H1 (cell line): ENCODE data around the gene IQGAP1. TPM values are rescaled to one million over a fixed set of nuclear protein-coding genes. Genes with fewer than 3 reads are reported as not detected.

Source experiments
- CTCF ChIA-PET: fragments of 300-600 bp; sonication (Branson Sonifier 250); formaldehyde crosslinking; loops from one replicate; lab custom pipeline; 2021; ENCODE audit not compliant: partially characterized antibody; lab: Charles Lee
- POLR2A ChIA-PET: fragments of 300-600 bp; sonication (Branson Sonifier 250); formaldehyde crosslinking; loops from one replicate; lab custom pipeline; 2021; ENCODE audit warnings: inconsistent platforms; ENCODE audit not compliant: partially characterized antibody; lab: Charles Lee
- DNase-seq, 2 experiments: peaks; one replicate each; pipeline versions ENCODE4 v3.0.0 to v3.0.0-alpha.2; 2010 to 2022; ENCODE audit warnings: low spot score in 2 of 2, low read depth in 1 of 2, mixed read lengths in 1 of 2
- FAIRE-seq: peaks from 2 replicates; lab custom pipeline; 2011; peaks lifted over from hg19 to GRCh38; lab: Jason Lieb, UNC
- H2AFZ ChIP-seq: 2 replicates; pipeline ENCODE4 v1.8.1; 2012; ENCODE audit warnings: low read length, inconsistent platforms
- H2AK5ac ChIP-seq: 2 replicates; pipeline ENCODE4 v1.6.1; 2013; ENCODE audit warnings: low read depth, low read length
- H2BK120ac ChIP-seq: replicated peaks from 2 replicates; pipeline ENCODE3; 2013; ENCODE audit warnings: low read depth, low read length, inconsistent platforms
- H2BK12ac ChIP-seq: 2 replicates; pipeline ENCODE4 v1.6.1; 2013; ENCODE audit warnings: low read depth, low read length
- H2BK15ac ChIP-seq: 2 replicates; pipeline ENCODE4 v1.6.1; 2013; ENCODE audit warnings: low read length
- H2BK20ac ChIP-seq: 2 replicates; pipeline ENCODE4 v1.6.1; 2013; ENCODE audit warnings: low read length
- H2BK5ac ChIP-seq: 2 replicates; pipeline ENCODE4 v1.6.1; 2013; ENCODE audit warnings: low read depth, low read length
- H3K14ac ChIP-seq: 2 replicates; pipeline ENCODE4 v1.6.1; 2013; ENCODE audit warnings: inconsistent platforms; ENCODE audit not compliant: insufficient read length
- H3K18ac ChIP-seq: 2 replicates; pipeline ENCODE4 v1.6.1; 2013; ENCODE audit warnings: low read length; ENCODE audit errors: extremely low read depth
- H3K23ac ChIP-seq: 2 replicates; pipeline ENCODE4 v1.6.1; 2013; ENCODE audit warnings: inconsistent platforms; ENCODE audit not compliant: insufficient read length
- H3K23me2 ChIP-seq: 2 replicates; pipeline ENCODE4 v1.6.1; 2013; ENCODE audit warnings: low read depth, low read length
- H3K27ac ChIP-seq: 2 replicates; pipeline ENCODE4 v1.6.1; 2011; ENCODE audit warnings: low read depth, low read length, inconsistent platforms
- H3K27me3 ChIP-seq, 4 experiments: replicated peaks in 1 of 4; 1 replicate in 1 of 4; 2 replicates in 3 of 4; pipeline versions ENCODE4 v1.6.1 to v1.8.1; 2011 to 2013; ENCODE audit warnings: low read length in 3 of 4, mild to moderate bottlenecking in 3 of 4, inconsistent platforms in 2 of 4, mixed read lengths in 2 of 4, moderate library complexity in 1 of 4; ENCODE audit not compliant: control insufficient read depth in 3 of 4, insufficient read depth in 3 of 4; ENCODE audit errors: extremely low read depth in 1 of 4
- H3K36me3 ChIP-seq, 4 experiments: 2 replicates each; pipeline versions ENCODE4 v1.6.1 to v1.8.1; 2011 to 2013; ENCODE audit warnings: mild to moderate bottlenecking in 4 of 4, low read length in 3 of 4, moderate library complexity in 2 of 4, control low read depth in 1 of 4, inconsistent platforms in 1 of 4; ENCODE audit not compliant: insufficient read depth in 4 of 4, control insufficient read depth in 2 of 4
- H3K4ac ChIP-seq: replicated peaks from 2 replicates; pipeline ENCODE3; 2013; ENCODE audit warnings: low read length, low read depth, mixed read lengths, inconsistent platforms; ENCODE audit not compliant: insufficient read length
- H3K4me1 ChIP-seq, 4 experiments: replicated peaks in 1 of 4; 1 replicate in 1 of 4; 2 replicates in 3 of 4; pipeline versions ENCODE4 v1.6.1 to v1.8.1; 2011 to 2013; ENCODE audit warnings: low read length in 3 of 4, inconsistent platforms in 2 of 4, mixed read lengths in 1 of 4; ENCODE audit not compliant: insufficient read depth in 4 of 4, control insufficient read depth in 3 of 4
- H3K4me2 ChIP-seq, 2 experiments: 2 replicates each; pipeline versions ENCODE4 v1.6.1 to v1.8.1; 2011 to 2013; ENCODE audit warnings: low read depth in 2 of 2, low read length in 2 of 2, control low read depth in 1 of 2, inconsistent platforms in 1 of 2, mild to moderate bottlenecking in 1 of 2; ENCODE audit not compliant: insufficient read depth in 1 of 2
- H3K4me3 ChIP-seq, 4 experiments: fragments of 200-600, 300-600 bp in 1 of 4; sonication (generic), shearing (Covaris generic), sonication (Bioruptor Twin) in 1 of 4; 2 replicates each; pipeline versions ENCODE4 v1.5.1 to v1.8.1; 2011 to 2016; ENCODE audit warnings: low read length in 4 of 4, low read depth in 3 of 4, control low read depth in 2 of 4, inconsistent platforms in 2 of 4, mild to moderate bottlenecking in 2 of 4, mixed read lengths in 1 of 4, moderate library complexity in 1 of 4; ENCODE audit not compliant: insufficient read depth in 2 of 4; ENCODE audit errors: extremely low read depth in 1 of 4
- H3K56ac ChIP-seq: replicated peaks from 2 replicates; pipeline ENCODE3; 2013; ENCODE audit warnings: low read depth, mild to moderate bottlenecking, mixed read lengths, low read length, inconsistent platforms; ENCODE audit not compliant: insufficient read length
- H3K79me1 ChIP-seq: 2 replicates; pipeline ENCODE4 v1.6.1; 2013; ENCODE audit warnings: low read depth, low read length, control low read depth
- H3K79me2 ChIP-seq, 2 experiments: 2 replicates each; pipeline versions ENCODE4 v1.6.1 to v1.8.1; 2012 to 2013; ENCODE audit warnings: low read length in 2 of 2, mild to moderate bottlenecking in 2 of 2, inconsistent platforms in 1 of 2; ENCODE audit not compliant: insufficient read depth in 2 of 2, control insufficient read depth in 1 of 2
- H3K9ac ChIP-seq, 4 experiments: replicated peaks in 1 of 4; 1 replicate in 1 of 4; 2 replicates in 3 of 4; pipeline versions ENCODE4 v1.6.1 to v1.8.1; 2011 to 2013; ENCODE audit warnings: low read depth in 3 of 4, low read length in 3 of 4, control low read depth in 2 of 4, mild to moderate bottlenecking in 2 of 4, moderate library complexity in 2 of 4, inconsistent platforms in 1 of 4; ENCODE audit errors: extremely low read depth in 1 of 4
- H3K9me3 ChIP-seq, 2 experiments: 2 replicates each; pipeline versions ENCODE4 v1.6.1 to v1.8.1; 2012 to 2013; ENCODE audit warnings: mild to moderate bottlenecking in 2 of 2, moderate library complexity in 2 of 2, control low read depth in 1 of 2, inconsistent platforms in 1 of 2, low read depth in 1 of 2, low read length in 1 of 2, mixed read lengths in 1 of 2; ENCODE audit not compliant: insufficient read depth in 2 of 2
- H4K20me1 ChIP-seq, 2 experiments: replicated peaks in 1 of 2; 2 replicates each; pipeline versions ENCODE3 to v1.8.1; 2011 to 2013; ENCODE audit warnings: inconsistent platforms in 2 of 2, low read length in 2 of 2, mild to moderate bottlenecking in 1 of 2; ENCODE audit not compliant: insufficient read depth in 2 of 2, control insufficient read depth in 1 of 2
- H4K5ac ChIP-seq: 2 replicates; pipeline ENCODE4 v1.6.1; 2013; ENCODE audit warnings: low read length, low read depth, mixed read lengths, inconsistent platforms; ENCODE audit not compliant: insufficient read length
- H4K8ac ChIP-seq: 2 replicates; pipeline ENCODE4 v1.8.0; 2013; ENCODE audit warnings: mild to moderate bottlenecking, moderate library complexity, low read length, inconsistent platforms; ENCODE audit not compliant: insufficient read depth; ENCODE audit errors: extremely low read depth
- H4K91ac ChIP-seq: replicated peaks from 2 replicates; pipeline ENCODE3; 2013; ENCODE audit warnings: low read length, mixed read lengths, inconsistent platforms; ENCODE audit not compliant: insufficient read length
- ATF2 ChIP-seq: IDR thresholded peaks from 2 replicates; pipeline ENCODE4 v1.6.1; 2012; ENCODE audit warnings: low read length, inconsistent platforms
- CBX8 ChIP-seq: fragments of 300-800, 300-1000 bp; sonication (generic); IDR thresholded peaks from 2 replicates; pipeline ENCODE4 v1.7.1; 2016; ENCODE audit warnings: low read depth, low read length, borderline replicate concordance
- CEBPB ChIP-seq: IDR thresholded peaks from 2 replicates; pipeline ENCODE4 v1.6.1; 2012; ENCODE audit warnings: low read depth, low read length
- CTBP2 ChIP-seq: IDR thresholded peaks from 2 replicates; pipeline ENCODE4 v1.7.0; 2011; ENCODE audit warnings: borderline replicate concordance, mild to moderate bottlenecking, moderate library complexity, mixed read lengths, low read length; ENCODE audit not compliant: insufficient read depth, insufficient read length
- JUN ChIP-seq: IDR thresholded peaks from 2 replicates; pipeline ENCODE4 v1.6.1; 2011; ENCODE audit warnings: low read depth, mild to moderate bottlenecking, improper control_type of control experiment, low read length
- RFX5 ChIP-seq: IDR thresholded peaks from 2 replicates; pipeline ENCODE4 v1.6.1; 2011; ENCODE audit warnings: low read depth, low read length, improper control_type of control experiment, borderline replicate concordance
- SIN3A ChIP-seq, 2 experiments: IDR thresholded peaks in 1 of 2; conservative IDR thresholded peaks in 1 of 2; 2 replicates each; pipeline ENCODE4 v1.6.1; 2011 to 2012; ENCODE audit warnings: low read length in 2 of 2, improper control_type of control experiment in 1 of 2, low read depth in 1 of 2, mild to moderate bottlenecking in 1 of 2
- SIRT6 ChIP-seq: IDR thresholded peaks from one replicate; pipeline ENCODE4 v1.7.1; 2012; ENCODE audit warnings: low read length, inconsistent platforms
- SRF ChIP-seq: IDR thresholded peaks from 2 replicates; pipeline ENCODE4 v1.6.1; 2011; ENCODE audit warnings: mild to moderate bottlenecking, low read depth, low read length, moderate library complexity
- TAF1 ChIP-seq: IDR thresholded peaks from 2 replicates; pipeline ENCODE4 v1.6.1; 2011; ENCODE audit warnings: mild to moderate bottlenecking, low read depth, low read length
- TBP ChIP-seq: IDR thresholded peaks from 2 replicates; pipeline ENCODE4 v1.6.1; 2011; ENCODE audit warnings: low read depth, low read length, improper control_type of control experiment
- TEAD4 ChIP-seq: IDR thresholded peaks from 2 replicates; pipeline ENCODE4 v1.6.1; 2012; ENCODE audit warnings: low read depth, low read length, inconsistent platforms, mixed read lengths
- WGBS, 2 experiments: shearing (Covaris generic) in 1 of 2; methylation state at CpG; one replicate each; pipeline versions ENCODE4 v1.1.6 to v1.1.7; 2013 to 2015; ENCODE audit warnings: low lambda C conversion rate in 2 of 2, mixed read lengths in 2 of 2, inconsistent platforms in 1 of 2, low coverage in 1 of 2, missing lambda C conversion rate in 1 of 2; ENCODE audit not compliant: insufficient replicate concordance in 2 of 2, insufficient coverage in 1 of 2, insufficient read length in 1 of 2; ENCODE audit errors: extremely low coverage in 1 of 2, missing lambda C conversion rate in 1 of 2; 5-methylcytosine and 5-hydroxymethylcytosine counted together
- polyA plus RNA-seq, 7 experiments: library from polyadenylated mRNA; depleted of rRNA in 3 of 7; stranded (reverse) in 5 of 7; unstranded in 2 of 7; fragments of >200 nt in 5 of 7; fragments of 200-250 nt in 2 of 7; gene quantifications; 1 replicate in 5 of 7; 2 replicates in 1 of 7; 4 replicates in 1 of 7; pipeline versions ENCODE4 v1.2.1 to v1.2.3, GENCODE V29; 2011 to 2013; ENCODE audit warnings: missing spikeins in 2 of 7, mixed read lengths in 2 of 7
- total RNA-seq: library from RNA; stranded (reverse); fragmentation: NEBNext Ultra II Directional; extraction: Animal tissue kit (Norgen Biotek cat#: 25700); gene quantifications from 2 replicates; pipeline ENCODE4 v1.2.1, GENCODE V29; 2021

IQGAP1 gene
- total and polyA plus RNA-seq, 2 of the 8 experiments (the other 6 are each of a cell fraction or from before 2014, with no cell fraction given), result 56.0 to 138 TPM

- no peaks in the 10 kb centered on the region for H3K27me3 ChIP-seq
- H3K4me1 ChIP-seq, result peaks cover 3 to 9% (median 6%) of the 10 kb centered on the region in 4 experiments; a peak in 6 of 7 replicates
- no peak overlapping the region for H3K4me2 ChIP-seq
- H3K14ac ChIP-seq, result no peak overlapping the region
- peaks cover 4 to 73% of the 10 kb centered on the region in 2 experiments; a peak in 3 of 4 replicates for H3K79me2 ChIP-seq
- no peak overlapping the region for H3K27ac ChIP-seq
- FAIRE-seq, result no peak
- H3K36me3 ChIP-seq, result peaks cover 0 to 6% (median 0%) of the 10 kb centered on the region in 4 experiments; a peak in 1 of 8 replicates
- no peak for DNase-seq
- peaks cover 6% of the 10 kb centered on the region; the same call in 1 of the 2 replicates for H3K79me1 ChIP-seq
- CTCF ChIA-PET, result interaction anchor here (0.6 to 1.9 kb wide), 8 partner anchors 9 to 509 kb away, joined by 3 to 9 read pairs (median 3); no protein-coding TSS in a partner anchor
- H3K23ac ChIP-seq, result no peak overlapping the region
- no peak overlapping the region for H3K4me3 ChIP-seq
- POLR2A ChIA-PET, result interaction anchor here (1.0 to 2.2 kb wide), 2 partner anchors 10 to 35 kb away, joined by 4 to 7 read pairs; partner anchors contain the start of gene IQGAP1
- no peak overlapping the region for H4K91ac ChIP-seq
- H3K9ac ChIP-seq, result no peak overlapping the region
- H4K20me1 ChIP-seq, result no peaks in the 10 kb centered on the region
- no peak overlapping the region for H3K56ac ChIP-seq
- no peaks in the 10 kb centered on the region for H3K23me2 ChIP-seq
- no peak overlapping the region for H2AFZ ChIP-seq
- H3K9me3 ChIP-seq, result no peaks in the 10 kb centered on the region
- no peak overlapping the region for H2BK15ac ChIP-seq
- H2BK120ac ChIP-seq, result no peak overlapping the region
- H3K18ac ChIP-seq, result no peak overlapping the region
- no peak overlapping the region for H2BK5ac ChIP-seq
- 93% methylated on average over 3 of the region's 3 CpGs; no CpG with 5 or more reads in 1 of the 2 experiments for WGBS, 2 experiments
- H3K4ac ChIP-seq, result no peak overlapping the region
- no peak overlapping the region for H2BK20ac ChIP-seq
- no peak overlapping the region for H2BK12ac ChIP-seq
- H2AK5ac ChIP-seq, result no peak overlapping the region
- H4K5ac ChIP-seq, result no peak overlapping the region
- H4K8ac ChIP-seq, result no peak overlapping the region
- TF ChIP-seq SRF, result no peak
- no peak for TF ChIP-seq SIN3A (conservative IDR thresholded peaks at IDR 0.05 in 1 of 2, IDR thresholded peaks at IDR 0.05 in 1 of 2; ENCODE audit: low read depth in 1 of 2, low read length in 2 of 2)
- TF ChIP-seq ATF2, result no peak
- TF ChIP-seq RFX5, result no peak
- TF ChIP-seq TAF1, result no peak
- no peak for TF ChIP-seq CTBP2
- no peak for TF ChIP-seq TBP
- TF ChIP-seq CEBPB, result no peak
- TF ChIP-seq TEAD4, result no peak
- TF ChIP-seq CBX8, result no peak
- TF ChIP-seq JUN, result no peak
- no peak for TF ChIP-seq SIRT6
Measured at GRCh38 chr15:90422936-90423335, 34.9 kb downstream of the IQGAP1 start.
